K562 (cell line): ENCODE measurements around the gene CCDC148.

ENCODE experiments used
- BHLHE40 ChIP-seq: IDR thresholded peaks from 2 replicates; pipeline ENCODE4 v1.6.1; 2011; ENCODE audit warnings: low read length, improper control_type of control experiment
- HCFC1 ChIP-seq: IDR thresholded peaks from 2 replicates; pipeline ENCODE4 v1.6.1; 2012; ENCODE audit warnings: low read depth, low read length, improper control_type of control experiment
- HNRNPH1 ChIP-seq: fragments of 200-400 bp; formaldehyde crosslinking; optimal IDR thresholded peaks from 2 replicates; pipeline ENCODE3; 2017; ENCODE audit warnings: low read depth, mild to moderate bottlenecking, low read length, moderate library complexity
- POLR2AphosphoS5 ChIP-seq: IDR thresholded peaks from 2 replicates; pipeline ENCODE4 v1.6.1; 2011; ENCODE audit warnings: mild to moderate bottlenecking, low read depth, low read length, moderate library complexity; ENCODE audit not compliant: control insufficient read depth, insufficient read depth
- ZKSCAN8 ChIP-seq: fragments of 200-800 bp; sonication (Bioruptor generic); IDR thresholded peaks from 2 replicates; pipeline ENCODE4 v1.6.1; 2016; ENCODE audit warnings: missing genetic modification characterization, missing compliant biosample characterization
- TF ChIP-seq, protein P1 (sequence below), 3 experiments: IDR thresholded peaks in 2 of 3; conservative IDR thresholded peaks in 1 of 3; 2 replicates each; pipeline ENCODE4 v1.5.1; 2011 to 2012; ENCODE audit warnings: low read length in 3 of 3, mild to moderate bottlenecking in 3 of 3, control low read depth in 2 of 3, improper control_type of control experiment in 1 of 3, inconsistent platforms in 1 of 3, low read depth in 1 of 3, mixed read lengths in 1 of 3, moderate library complexity in 1 of 3; ENCODE audit not compliant: insufficient read depth in 2 of 3

DNA sequence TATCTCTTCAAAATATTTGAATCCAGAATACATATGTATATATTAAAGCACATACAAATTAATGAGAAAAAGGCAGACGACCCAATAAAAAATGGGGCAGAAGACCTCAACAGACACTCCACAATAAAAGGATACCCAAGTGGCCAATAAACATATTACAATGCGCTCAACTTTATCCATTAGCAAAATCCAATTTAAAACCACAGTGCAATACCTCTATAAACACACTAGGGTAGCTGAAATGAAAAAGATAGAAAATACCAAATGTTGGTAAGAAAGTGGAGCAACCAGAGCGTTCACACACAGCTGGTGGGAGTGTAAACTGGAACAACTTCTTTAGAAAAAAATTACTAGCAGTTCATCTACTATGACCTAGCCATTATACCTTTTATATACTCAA is 75.3 kb downstream of the CCDC148 start:
- TF ChIP-seq, protein P1, sequence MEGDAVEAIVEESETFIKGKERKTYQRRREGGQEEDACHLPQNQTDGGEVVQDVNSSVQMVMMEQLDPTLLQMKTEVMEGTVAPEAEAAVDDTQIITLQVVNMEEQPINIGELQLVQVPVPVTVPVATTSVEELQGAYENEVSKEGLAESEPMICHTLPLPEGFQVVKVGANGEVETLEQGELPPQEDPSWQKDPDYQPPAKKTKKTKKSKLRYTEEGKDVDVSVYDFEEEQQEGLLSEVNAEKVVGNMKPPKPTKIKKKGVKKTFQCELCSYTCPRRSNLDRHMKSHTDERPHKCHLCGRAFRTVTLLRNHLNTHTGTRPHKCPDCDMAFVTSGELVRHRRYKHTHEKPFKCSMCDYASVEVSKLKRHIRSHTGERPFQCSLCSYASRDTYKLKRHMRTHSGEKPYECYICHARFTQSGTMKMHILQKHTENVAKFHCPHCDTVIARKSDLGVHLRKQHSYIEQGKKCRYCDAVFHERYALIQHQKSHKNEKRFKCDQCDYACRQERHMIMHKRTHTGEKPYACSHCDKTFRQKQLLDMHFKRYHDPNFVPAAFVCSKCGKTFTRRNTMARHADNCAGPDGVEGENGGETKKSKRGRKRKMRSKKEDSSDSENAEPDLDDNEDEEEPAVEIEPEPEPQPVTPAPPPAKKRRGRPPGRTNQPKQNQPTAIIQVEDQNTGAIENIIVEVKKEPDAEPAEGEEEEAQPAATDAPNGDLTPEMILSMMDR (IDR thresholded peaks at IDR 0.05 in 2 of 3, conservative IDR thresholded peaks at IDR 0.05 in 1 of 3; ENCODE audit: insufficient read depth in 2 of 3, low read depth in 1 of 3, low read length in 3 of 3): no peak
- TF ChIP-seq POLR2AphosphoS5 (no peak), HCFC1 (no peak), HNRNPH1 (no peak), BHLHE40 (no peak), ZKSCAN8 (no peak)
